ENCODE measurements around the gene MPPED1.

MPPED1 gene

GRCh38 chr22:43467216-43467940 lies 55.6 kb downstream of the MPPED1 start:
- DNase-seq = no peak
- Histone ChIP-seq H3K4me3 (ENCODE audit: low read depth, low read length) (no peak overlapping the region), H3K27ac (no peak overlapping the region), H3K36me3 (replicated peaks) (no peaks in the 10 kb centered on the region), H3K27me3 (replicated peaks) (no peaks in the 10 kb centered on the region)
- no peak for TF ChIP-seq CTCF (IDR thresholded peaks at IDR 0.05; ENCODE audit: low read depth, low read length, missing control alignments)
- in situ Hi-C loops (cut with HindIII; ENCODE audit: low pct_ligation_motif_present, low sequenced_read_pairs) = no loop called here

DNA sequence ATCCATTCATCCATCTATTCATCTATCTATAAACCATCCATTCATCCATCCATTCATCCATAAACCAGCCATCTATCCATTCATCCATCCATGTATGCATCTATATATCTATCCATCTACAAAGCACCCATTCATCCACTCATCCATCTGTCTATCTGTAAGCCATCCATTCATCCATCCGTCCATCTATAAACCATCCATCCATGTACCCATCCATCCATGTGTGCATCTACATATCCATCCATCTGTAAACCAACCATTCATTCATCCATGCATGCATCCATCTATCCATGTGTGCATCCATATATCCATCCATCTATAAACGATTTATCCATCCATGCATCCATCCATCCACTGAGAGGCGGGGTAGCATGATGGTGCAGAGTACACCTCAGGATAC lies 58.4 kb downstream of the MPPED1 start:
- H3K27ac ChIP-seq = no peak overlapping the region
- H3K4me3 ChIP-seq (ENCODE audit: low read depth, low read length) = no peak overlapping the region
- H3K27me3 ChIP-seq (replicated peaks) = no peaks in the 10 kb centered on the region
- in situ Hi-C loops (cut with HindIII; ENCODE audit: low pct_ligation_motif_present, low sequenced_read_pairs) = no loop called here
- no peaks in the 10 kb centered on the region for H3K36me3 ChIP-seq (replicated peaks)
- no peak for DNase-seq
- no peak for TF ChIP-seq CTCF (IDR thresholded peaks at IDR 0.05; ENCODE audit: low read depth, low read length, missing control alignments)

DNA sequence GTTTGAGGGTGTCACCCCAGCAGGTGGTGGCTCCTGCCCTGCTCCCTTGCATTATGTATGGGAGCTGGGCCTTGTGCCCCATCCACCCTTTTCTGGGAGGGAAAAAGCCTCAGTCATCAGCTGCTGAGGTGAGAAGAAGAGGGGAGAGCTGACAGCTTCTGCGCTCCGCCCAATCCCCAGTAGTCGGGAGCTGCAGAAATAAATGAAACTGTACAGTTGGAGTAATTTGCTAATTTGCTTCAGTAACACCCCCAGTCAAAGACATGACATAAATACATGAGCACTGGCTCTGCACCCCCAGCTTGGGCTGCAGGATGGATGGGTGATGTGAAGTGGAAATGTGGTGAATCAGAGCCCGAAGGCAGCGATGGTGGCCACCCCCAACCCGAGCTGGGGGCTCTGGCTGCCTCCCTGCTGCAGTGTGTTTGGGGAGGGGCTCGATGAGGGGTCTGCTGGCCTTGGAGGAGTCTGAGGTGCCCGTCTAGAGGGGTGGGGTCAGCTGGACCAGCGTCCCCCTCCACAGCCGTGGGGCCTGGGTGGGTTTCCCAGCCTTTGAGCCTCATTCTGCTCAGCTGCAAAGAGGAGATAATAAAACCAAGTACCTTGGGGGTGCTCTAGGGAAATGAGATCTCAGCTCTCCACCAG lies 59.2 kb downstream of the MPPED1 start:
- H3K36me3 ChIP-seq (replicated peaks) = no peaks in the 10 kb centered on the region
- TF ChIP-seq CTCF (IDR thresholded peaks at IDR 0.05; ENCODE audit: low read depth, low read length, missing control alignments) = no peak
- no peak overlapping the region for H3K4me3 ChIP-seq (ENCODE audit: low read depth, low read length)
- no peak for DNase-seq
- in situ Hi-C loops (cut with HindIII; ENCODE audit: low pct_ligation_motif_present, low sequenced_read_pairs) = no loop called here
- H3K27me3 ChIP-seq (replicated peaks) = no peaks in the 10 kb centered on the region
- H3K27ac ChIP-seq = no peak overlapping the region

GRCh38 chr22:43471606-43472135 lies 59.9 kb downstream of the MPPED1 start:
- in situ Hi-C loops (cut with HindIII; ENCODE audit: low pct_ligation_motif_present, low sequenced_read_pairs) = no loop called here
- DNase-seq = no peak
- no peak for TF ChIP-seq CTCF (IDR thresholded peaks at IDR 0.05; ENCODE audit: low read depth, low read length, missing control alignments)
- no peak overlapping the region for H3K4me3 ChIP-seq (ENCODE audit: low read depth, low read length)
- no peaks in the 10 kb centered on the region for H3K27me3 ChIP-seq (replicated peaks)
- no peak overlapping the region for H3K27ac ChIP-seq
- no peaks in the 10 kb centered on the region for H3K36me3 ChIP-seq (replicated peaks)

DNA sequence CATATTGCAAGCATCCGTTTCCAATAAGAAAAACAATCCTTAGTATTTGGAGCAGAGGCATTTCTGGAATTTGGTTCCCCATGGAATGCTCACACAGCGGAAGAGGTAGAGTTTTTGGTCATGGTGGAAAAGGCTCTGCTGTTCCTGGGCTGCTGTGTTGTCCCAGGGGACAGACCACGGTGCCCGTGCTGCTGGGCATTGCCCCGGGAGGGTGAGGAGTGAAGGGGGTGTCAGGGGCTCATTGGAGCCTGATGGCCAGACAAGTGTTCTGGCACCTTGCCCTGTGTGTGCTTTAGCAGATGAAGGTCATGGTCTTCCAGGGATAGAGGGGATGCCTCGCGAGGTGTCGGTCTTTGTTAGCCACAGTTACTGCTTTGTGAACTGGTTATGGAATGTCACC lies 61.2 kb downstream of the MPPED1 start:
- Histone ChIP-seq H3K27ac (no peak overlapping the region), H3K4me3 (ENCODE audit: low read depth, low read length) (no peak overlapping the region), H3K27me3 (replicated peaks) (no peaks in the 10 kb centered on the region), H3K36me3 (replicated peaks) (no peaks in the 10 kb centered on the region)
- in situ Hi-C loops (cut with HindIII; ENCODE audit: low pct_ligation_motif_present, low sequenced_read_pairs) = no loop called here
- no peak for TF ChIP-seq CTCF (IDR thresholded peaks at IDR 0.05; ENCODE audit: low read depth, low read length, missing control alignments)
- DNase-seq = no peak

Data from brain microvascular endothelial cell (primary cell).